ENCODE data around the gene TENM4.

The TENM4 gene

DNA sequence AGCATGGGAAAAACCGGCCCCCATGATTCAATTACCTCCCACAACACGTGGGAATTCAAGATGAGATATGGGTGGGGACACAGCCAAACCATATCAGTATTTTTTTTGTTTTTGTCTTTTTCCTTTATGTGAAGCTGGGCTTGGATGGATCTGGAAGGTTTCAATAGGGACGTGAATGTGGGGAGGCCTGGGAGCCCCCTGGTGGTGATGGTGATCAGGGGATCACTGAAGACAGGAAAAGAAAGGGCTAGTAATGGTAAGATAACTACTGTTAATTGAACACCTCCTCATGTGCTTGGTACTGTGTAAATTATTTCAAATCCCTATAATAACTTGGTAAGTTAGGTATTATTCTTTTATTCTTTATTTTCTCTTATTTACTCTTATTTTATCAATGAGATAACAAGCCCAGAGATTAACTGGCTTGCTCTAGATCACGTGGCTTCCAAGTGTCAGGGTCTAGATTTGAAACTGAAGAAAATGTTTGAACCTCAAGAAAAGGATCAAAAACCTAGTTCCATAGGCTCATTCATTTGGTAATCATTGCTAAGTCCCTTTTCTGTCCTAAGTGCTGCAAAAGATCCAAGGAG is 364.2 kb downstream of the TENM4 start:
- TF ChIP-seq SIN3A (IDR thresholded peaks at IDR 0.05; ENCODE audit: borderline replicate concordance, insufficient read depth, low read length) (no peak), TAF1 (IDR thresholded peaks at IDR 0.05; ENCODE audit: borderline replicate concordance, insufficient read depth, low read length) (no peak)
- TF ChIP-seq, protein P1, sequence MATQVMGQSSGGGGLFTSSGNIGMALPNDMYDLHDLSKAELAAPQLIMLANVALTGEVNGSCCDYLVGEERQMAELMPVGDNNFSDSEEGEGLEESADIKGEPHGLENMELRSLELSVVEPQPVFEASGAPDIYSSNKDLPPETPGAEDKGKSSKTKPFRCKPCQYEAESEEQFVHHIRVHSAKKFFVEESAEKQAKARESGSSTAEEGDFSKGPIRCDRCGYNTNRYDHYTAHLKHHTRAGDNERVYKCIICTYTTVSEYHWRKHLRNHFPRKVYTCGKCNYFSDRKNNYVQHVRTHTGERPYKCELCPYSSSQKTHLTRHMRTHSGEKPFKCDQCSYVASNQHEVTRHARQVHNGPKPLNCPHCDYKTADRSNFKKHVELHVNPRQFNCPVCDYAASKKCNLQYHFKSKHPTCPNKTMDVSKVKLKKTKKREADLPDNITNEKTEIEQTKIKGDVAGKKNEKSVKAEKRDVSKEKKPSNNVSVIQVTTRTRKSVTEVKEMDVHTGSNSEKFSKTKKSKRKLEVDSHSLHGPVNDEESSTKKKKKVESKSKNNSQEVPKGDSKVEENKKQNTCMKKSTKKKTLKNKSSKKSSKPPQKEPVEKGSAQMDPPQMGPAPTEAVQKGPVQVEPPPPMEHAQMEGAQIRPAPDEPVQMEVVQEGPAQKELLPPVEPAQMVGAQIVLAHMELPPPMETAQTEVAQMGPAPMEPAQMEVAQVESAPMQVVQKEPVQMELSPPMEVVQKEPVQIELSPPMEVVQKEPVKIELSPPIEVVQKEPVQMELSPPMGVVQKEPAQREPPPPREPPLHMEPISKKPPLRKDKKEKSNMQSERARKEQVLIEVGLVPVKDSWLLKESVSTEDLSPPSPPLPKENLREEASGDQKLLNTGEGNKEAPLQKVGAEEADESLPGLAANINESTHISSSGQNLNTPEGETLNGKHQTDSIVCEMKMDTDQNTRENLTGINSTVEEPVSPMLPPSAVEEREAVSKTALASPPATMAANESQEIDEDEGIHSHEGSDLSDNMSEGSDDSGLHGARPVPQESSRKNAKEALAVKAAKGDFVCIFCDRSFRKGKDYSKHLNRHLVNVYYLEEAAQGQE (IDR thresholded peaks at IDR 0.05; ENCODE audit: insufficient read depth in 1 of 2, low read depth in 2 of 2, low read length in 2 of 2), result no peak

DNA sequence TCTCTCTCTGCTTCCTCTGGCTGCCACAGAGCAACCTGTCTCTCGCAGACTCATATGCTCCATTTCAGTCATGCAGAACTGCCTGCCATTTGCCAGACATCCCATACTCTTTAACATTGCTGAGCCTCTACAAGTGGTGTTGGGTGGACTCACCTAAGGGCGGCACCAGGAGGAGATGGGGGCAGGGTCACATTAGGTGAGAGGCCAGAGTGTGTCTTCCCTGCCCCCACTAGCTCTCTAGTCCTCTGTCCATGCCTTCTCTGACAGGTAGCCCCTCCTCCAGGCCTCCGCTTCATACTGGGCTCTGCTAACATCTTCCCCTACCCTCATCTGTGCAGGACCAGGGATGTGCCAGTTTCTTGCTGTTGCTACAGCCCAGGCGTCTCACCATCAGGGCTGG is 366.3 kb downstream of the TENM4 start:
- TF ChIP-seq, protein P1 (IDR thresholded peaks at IDR 0.05; ENCODE audit: insufficient read depth in 1 of 2, low read depth in 2 of 2, low read length in 2 of 2), result no peak
- TF ChIP-seq SIN3A (IDR thresholded peaks at IDR 0.05; ENCODE audit: borderline replicate concordance, insufficient read depth, low read length), result no peak
- TF ChIP-seq POLR2AphosphoS5 (IDR thresholded peaks at IDR 0.05; ENCODE audit: low read depth, low read length), result no peak
- TF ChIP-seq TAF1 (IDR thresholded peaks at IDR 0.05; ENCODE audit: borderline replicate concordance, insufficient read depth, low read length), result no peak
- TF ChIP-seq FOXP2 (optimal IDR thresholded peaks at IDR 0.05; ENCODE audit: borderline replicate concordance, extremely low read depth, extremely low read length, insufficient read depth), result no peak

DNA sequence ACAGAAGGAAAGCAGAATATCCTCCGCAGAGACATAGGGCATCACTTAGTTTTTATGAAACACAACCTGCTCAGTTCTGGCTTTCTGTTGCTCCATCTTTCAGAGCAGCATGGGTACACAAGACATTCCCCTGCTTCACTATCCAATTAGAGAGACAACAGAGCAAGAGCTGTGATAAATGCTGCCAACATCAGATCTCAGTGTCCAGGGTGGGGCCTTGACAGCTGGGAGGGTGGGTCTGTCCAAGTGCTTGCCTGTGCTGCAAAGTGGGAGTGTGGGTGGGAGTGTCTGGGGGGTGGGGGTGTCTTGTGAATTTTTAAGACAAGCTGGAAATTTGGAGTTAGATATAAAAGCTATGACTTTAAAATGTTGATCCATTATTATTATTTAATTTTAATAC is 369.6 kb downstream of the TENM4 start:
- TF ChIP-seq SIN3A (IDR thresholded peaks at IDR 0.05; ENCODE audit: borderline replicate concordance, insufficient read depth, low read length) (no peak), FOXP2 (optimal IDR thresholded peaks at IDR 0.05; ENCODE audit: borderline replicate concordance, extremely low read depth, extremely low read length, insufficient read depth) (no peak), POLR2AphosphoS5 (IDR thresholded peaks at IDR 0.05; ENCODE audit: low read depth, low read length) (no peak), TAF1 (IDR thresholded peaks at IDR 0.05; ENCODE audit: borderline replicate concordance, insufficient read depth, low read length) (no peak)
- TF ChIP-seq, protein P1 (IDR thresholded peaks at IDR 0.05; ENCODE audit: insufficient read depth in 1 of 2, low read depth in 2 of 2, low read length in 2 of 2), result no peak

DNA sequence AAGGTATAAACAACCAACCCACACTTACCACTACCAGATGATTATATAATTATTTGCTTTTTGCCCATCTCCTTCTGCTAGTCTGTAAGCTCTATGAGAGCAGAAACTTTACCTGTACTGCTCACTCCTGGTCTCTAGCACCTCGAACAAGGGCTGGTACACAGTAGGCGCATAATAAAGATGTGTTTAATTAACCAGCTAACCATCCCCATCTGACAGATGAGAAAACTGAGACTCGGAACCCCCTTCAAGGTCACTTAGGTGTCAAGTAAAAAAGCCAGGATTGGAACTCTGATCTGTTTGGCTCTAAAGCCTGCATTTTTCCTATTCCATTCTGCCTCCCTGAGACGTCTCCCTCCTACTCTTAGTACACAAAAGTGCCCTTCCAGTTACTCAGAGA is 370.3 kb downstream of the TENM4 start:
- TF ChIP-seq SIN3A (IDR thresholded peaks at IDR 0.05; ENCODE audit: borderline replicate concordance, insufficient read depth, low read length) (no peak), FOXP2 (optimal IDR thresholded peaks at IDR 0.05; ENCODE audit: borderline replicate concordance, extremely low read depth, extremely low read length, insufficient read depth) (no peak), TAF1 (IDR thresholded peaks at IDR 0.05; ENCODE audit: borderline replicate concordance, insufficient read depth, low read length) (no peak), POLR2AphosphoS5 (IDR thresholded peaks at IDR 0.05; ENCODE audit: low read depth, low read length) (no peak)
- TF ChIP-seq, protein P1 (IDR thresholded peaks at IDR 0.05; ENCODE audit: insufficient read depth in 1 of 2, low read depth in 2 of 2, low read length in 2 of 2), result no peak

DNA sequence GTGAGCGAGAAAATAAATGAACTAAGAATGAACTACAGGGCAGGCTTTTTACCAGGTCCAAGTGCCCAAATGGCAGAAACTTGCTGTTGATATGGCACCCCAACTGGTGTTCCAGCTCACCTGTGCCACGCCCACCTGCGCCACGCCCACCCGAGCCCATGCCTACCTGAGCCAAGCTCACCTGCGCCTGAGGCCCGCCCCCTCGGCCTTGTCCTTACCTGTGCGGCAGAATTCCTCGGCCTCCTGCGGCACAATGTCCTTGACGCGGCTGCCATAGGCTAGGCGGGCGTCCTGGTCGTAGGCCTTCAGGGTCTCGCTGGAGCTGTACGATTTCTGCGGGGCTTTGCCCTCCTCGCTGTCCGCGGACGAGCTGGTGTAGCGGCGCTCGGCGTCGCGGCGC is 371.3 kb downstream of the TENM4 start:
- TF ChIP-seq, protein P1 (IDR thresholded peaks at IDR 0.05; ENCODE audit: insufficient read depth in 1 of 2, low read depth in 2 of 2, low read length in 2 of 2), result no peak
- no peak for TF ChIP-seq TAF1 (IDR thresholded peaks at IDR 0.05; ENCODE audit: borderline replicate concordance, insufficient read depth, low read length)
- no peak for TF ChIP-seq POLR2AphosphoS5 (IDR thresholded peaks at IDR 0.05; ENCODE audit: low read depth, low read length)
- TF ChIP-seq SIN3A (IDR thresholded peaks at IDR 0.05; ENCODE audit: borderline replicate concordance, insufficient read depth, low read length), result no peak
- TF ChIP-seq FOXP2 (optimal IDR thresholded peaks at IDR 0.05; ENCODE audit: borderline replicate concordance, extremely low read depth, extremely low read length, insufficient read depth), result no peak
